ENCODE data around the gene CPN2. TPM values are rescaled to one million over a fixed set of nuclear protein-coding genes. Genes with fewer than 3 reads are reported as not detected.

Gene CPN2
- total and polyA plus RNA-seq, 4 donors, result not detected

- no peak for TF ChIP-seq CTCF (IDR thresholded peaks at IDR 0.05; ENCODE audit: control extremely low read depth, extremely low read depth)
- Histone ChIP-seq H3K36me3 (ENCODE audit: control insufficient read depth in 4 of 4, insufficient read depth in 4 of 4, low read length in 4 of 4) (no peaks in the 10 kb centered on the region), H3K9ac (ENCODE audit: insufficient read depth in 1 of 2, low read length in 2 of 2) (no peak overlapping the region), H3K27ac (ENCODE audit: low read depth in 1 of 2, low read length in 1 of 2) (no peak overlapping the region), H3K9me3 (ENCODE audit: control insufficient read depth in 4 of 4, insufficient read depth in 3 of 4, low read length in 3 of 4) (no peaks in the 10 kb centered on the region), H3K4me3 (no peak overlapping the region), H3K4me1 (ENCODE audit: control insufficient read depth in 5 of 5, insufficient read depth in 5 of 5, low read length in 5 of 5) (peaks cover 0 to 16% (median 0%) of the 10 kb centered on the region in 5 donors), H3K27me3 (ENCODE audit: control insufficient read depth in 3 of 3, insufficient read depth in 3 of 3, low read length in 2 of 3) (no peaks in the 10 kb centered on the region)
- WGBS, 2 donors, result 92 to 96% methylated on average over 18 of the region's 18 CpGs
- no peak for ATAC-seq (ENCODE audit: insufficient read depth, low FRiP score)
- DNase-seq, result no peak
Measured at GRCh38 chr3:194360568-194360967, 9.4 kb upstream of the CPN2 start.

GRCh38 chr3:194357681-194358080 is 6.6 kb upstream of the CPN2 start:
- Histone ChIP-seq H3K36me3 (ENCODE audit: control insufficient read depth in 4 of 4, insufficient read depth in 4 of 4, low read length in 4 of 4) (no peaks in the 10 kb centered on the region), H3K9ac (ENCODE audit: insufficient read depth in 1 of 2, low read length in 2 of 2) (no peak overlapping the region), H3K4me3 (no peak overlapping the region), H3K27me3 (ENCODE audit: control insufficient read depth in 3 of 3, insufficient read depth in 3 of 3, low read length in 2 of 3) (no peaks in the 10 kb centered on the region), H3K9me3 (ENCODE audit: control insufficient read depth in 4 of 4, insufficient read depth in 3 of 4, low read length in 3 of 4) (peaks cover 0 to under 1% (median 0%) of the 10 kb centered on the region in 4 donors), H3K27ac (ENCODE audit: low read depth in 1 of 2, low read length in 1 of 2) (no peak overlapping the region), H3K4me1 (ENCODE audit: control insufficient read depth in 5 of 5, insufficient read depth in 5 of 5, low read length in 5 of 5) (no peaks in the 10 kb centered on the region)
- no peak for ATAC-seq (ENCODE audit: insufficient read depth, low FRiP score)
- no peak for TF ChIP-seq CTCF (IDR thresholded peaks at IDR 0.05; ENCODE audit: control extremely low read depth, extremely low read depth)
- no peak for DNase-seq
- 86 to 92% methylated on average over 11 of the region's 11 CpGs for WGBS, 2 donors

- H3K9me3 ChIP-seq (ENCODE audit: control insufficient read depth in 4 of 4, insufficient read depth in 3 of 4, low read length in 3 of 4), result peaks cover 0 to 2% (median 0%) of the 10 kb centered on the region in 4 donors
- no peak for ATAC-seq (ENCODE audit: insufficient read depth, low FRiP score)
- no peak overlapping the region for H3K4me3 ChIP-seq
- no peak for DNase-seq
- no peak overlapping the region for H3K27ac ChIP-seq (ENCODE audit: low read depth in 1 of 2, low read length in 1 of 2)
- no peak overlapping the region for H3K9ac ChIP-seq (ENCODE audit: insufficient read depth in 1 of 2, low read length in 2 of 2)
- TF ChIP-seq CTCF (IDR thresholded peaks at IDR 0.05; ENCODE audit: control extremely low read depth, extremely low read depth), result no peak
- H3K27me3 ChIP-seq (ENCODE audit: control insufficient read depth in 3 of 3, insufficient read depth in 3 of 3, low read length in 2 of 3), result no peaks in the 10 kb centered on the region
- peaks cover 0 to 1% (median 0%) of the 10 kb centered on the region in 5 donors for H3K4me1 ChIP-seq (ENCODE audit: control insufficient read depth in 5 of 5, insufficient read depth in 5 of 5, low read length in 5 of 5)
- H3K36me3 ChIP-seq (ENCODE audit: control insufficient read depth in 4 of 4, insufficient read depth in 4 of 4, low read length in 4 of 4), result no peaks in the 10 kb centered on the region
- 74 to 77% methylated on average over 7 of the region's 7 CpGs for WGBS, 2 donors
Measured at GRCh38 chr3:194355379-194355778, 4.3 kb upstream of the CPN2 start.

- Histone ChIP-seq H3K36me3 (ENCODE audit: control insufficient read depth in 4 of 4, insufficient read depth in 4 of 4, low read length in 4 of 4) (no peaks in the 10 kb centered on the region), H3K4me1 (ENCODE audit: control insufficient read depth in 5 of 5, insufficient read depth in 5 of 5, low read length in 5 of 5) (peaks cover 0 to 5% (median 0%) of the 10 kb centered on the region in 5 donors), H3K27ac (ENCODE audit: low read depth in 1 of 2, low read length in 1 of 2) (no peak overlapping the region), H3K9me3 (ENCODE audit: control insufficient read depth in 4 of 4, insufficient read depth in 3 of 4, low read length in 3 of 4) (peaks cover 0 to 2% (median 0%) of the 10 kb centered on the region in 4 donors), H3K27me3 (ENCODE audit: control insufficient read depth in 3 of 3, insufficient read depth in 3 of 3, low read length in 2 of 3) (no peaks in the 10 kb centered on the region), H3K4me3 (no peak overlapping the region), H3K9ac (ENCODE audit: insufficient read depth in 1 of 2, low read length in 2 of 2) (no peak overlapping the region)
- no peak for TF ChIP-seq CTCF (IDR thresholded peaks at IDR 0.05; ENCODE audit: control extremely low read depth, extremely low read depth)
- whole genome bisulfite sequencing, 2 donors, result 77 to 79% methylated on average over 2 of the region's 2 CpGs
- DNase-seq (no peak), ATAC-seq (ENCODE audit: insufficient read depth, low FRiP score) (no peak)
Measured at GRCh38 chr3:194354315-194354714, 3.2 kb upstream of the CPN2 start.

Data from lung (tissue), 12 donors.